ENCODE results near the gene CREB1.
"Not testable (repeated sequence)": the region's sequence is repeated elsewhere in the genome, so short reads cannot be mapped to it uniquely, and the experiment has no call there.

The CREB1 gene

GRCh38 chr2:207629553-207629952 lies 99.8 kb downstream of the CREB1 start:
- TF ChIP-seq CTCF (IDR thresholded peaks at IDR 0.05; ENCODE audit: low read depth, low read length, missing control alignments) = no peak
- H3K4me3 ChIP-seq (ENCODE audit: low read depth, low read length) = no peak overlapping the region
- DNase-seq (ENCODE audit: low read depth) = no peak

DNA sequence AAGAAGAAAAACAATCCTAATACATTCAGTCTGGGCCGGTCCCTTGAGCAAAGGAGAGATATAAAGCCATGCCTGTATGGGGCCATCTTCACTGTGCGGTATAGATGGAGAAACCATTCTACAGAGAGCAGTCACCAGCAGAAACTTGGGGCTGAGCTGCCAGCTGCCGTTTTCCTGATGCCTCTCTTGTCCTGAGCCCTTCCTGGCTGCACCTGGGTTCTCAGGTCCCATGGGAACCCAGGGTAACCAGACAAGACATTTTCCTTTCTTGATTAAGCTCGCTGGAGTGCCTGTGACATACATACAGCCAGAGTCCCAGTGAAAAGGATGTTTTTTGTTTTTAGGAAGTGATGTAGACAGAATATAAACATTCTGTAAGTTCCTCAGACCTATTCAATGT lies 100.7 kb downstream of the CREB1 start:
- no peak for TF ChIP-seq CTCF (IDR thresholded peaks at IDR 0.05; ENCODE audit: low read depth, low read length, missing control alignments)
- no peak for DNase-seq (ENCODE audit: low read depth)
- H3K4me3 ChIP-seq (ENCODE audit: low read depth, low read length) = no peak overlapping the region

DNA sequence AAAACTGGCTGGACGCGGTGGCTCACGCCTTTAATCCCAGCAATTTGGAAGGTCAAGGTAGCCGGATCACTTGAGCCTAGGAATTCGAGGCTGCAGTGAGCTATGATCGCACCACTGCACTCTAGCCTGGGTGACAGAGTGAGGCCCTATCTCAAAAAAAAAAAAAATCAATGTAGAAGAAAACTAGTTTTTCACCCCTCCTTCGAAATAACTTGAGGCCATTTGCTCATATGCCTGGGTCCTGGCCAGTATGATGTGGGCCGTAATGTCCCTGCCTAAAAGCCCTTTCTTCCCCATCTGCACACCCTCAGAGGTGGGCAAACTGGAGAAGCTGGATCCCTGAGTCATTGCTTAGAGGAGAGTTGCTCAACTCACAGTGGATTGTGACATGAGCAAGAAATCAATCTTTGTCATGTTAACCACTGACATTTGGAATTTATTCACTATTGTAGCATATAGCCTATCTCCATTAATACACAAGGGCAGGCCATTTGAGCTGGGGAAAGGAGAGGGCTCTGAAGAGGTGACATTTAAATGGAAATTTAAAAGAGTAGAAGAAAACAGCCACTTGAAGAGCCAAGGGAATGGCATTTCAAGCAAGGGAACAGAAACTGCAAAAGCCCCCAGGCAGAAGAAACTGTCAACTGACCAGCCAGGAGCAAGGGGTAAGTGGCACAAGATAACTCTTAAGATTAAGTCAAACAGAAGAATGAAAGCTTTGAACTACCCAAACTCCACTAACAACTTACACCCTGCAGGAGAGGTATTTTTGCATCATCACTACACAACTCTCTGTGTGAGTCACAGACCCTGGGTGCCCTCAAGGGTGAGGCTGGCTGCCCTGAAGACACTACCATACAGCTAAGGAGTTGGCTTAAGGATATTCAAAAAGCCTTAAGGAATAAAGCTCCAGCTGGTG lies 103.1 kb downstream of the CREB1 start:
- TF ChIP-seq CTCF (IDR thresholded peaks at IDR 0.05; ENCODE audit: low read depth, low read length, missing control alignments) = no peak
- no peak overlapping the region for H3K4me3 ChIP-seq (ENCODE audit: low read depth, low read length)
- DNase-seq (ENCODE audit: low read depth) = no peak

DNA sequence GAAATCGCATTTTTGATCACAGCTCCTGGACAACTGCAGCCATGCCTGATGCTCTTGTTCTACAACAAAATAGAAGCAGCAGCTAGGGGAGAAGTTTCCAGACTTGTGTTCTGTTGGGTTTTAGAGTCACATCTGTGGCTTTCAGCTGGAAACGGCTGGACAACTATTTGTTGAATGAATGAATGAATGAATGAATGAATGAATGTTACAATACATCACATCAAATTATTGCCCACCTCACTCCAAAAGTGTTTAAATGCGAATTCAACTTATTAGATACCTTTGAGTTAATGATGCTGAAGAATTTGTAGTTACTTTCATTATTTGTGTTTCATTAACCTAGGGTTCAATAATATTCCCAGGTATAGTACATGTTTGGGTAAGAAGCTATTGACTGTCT lies 103.9 kb downstream of the CREB1 start:
- no peak for TF ChIP-seq CTCF (IDR thresholded peaks at IDR 0.05; ENCODE audit: low read depth, low read length, missing control alignments)
- H3K4me3 ChIP-seq (ENCODE audit: low read depth, low read length) = no peak overlapping the region
- no peak for DNase-seq (ENCODE audit: low read depth)

DNA sequence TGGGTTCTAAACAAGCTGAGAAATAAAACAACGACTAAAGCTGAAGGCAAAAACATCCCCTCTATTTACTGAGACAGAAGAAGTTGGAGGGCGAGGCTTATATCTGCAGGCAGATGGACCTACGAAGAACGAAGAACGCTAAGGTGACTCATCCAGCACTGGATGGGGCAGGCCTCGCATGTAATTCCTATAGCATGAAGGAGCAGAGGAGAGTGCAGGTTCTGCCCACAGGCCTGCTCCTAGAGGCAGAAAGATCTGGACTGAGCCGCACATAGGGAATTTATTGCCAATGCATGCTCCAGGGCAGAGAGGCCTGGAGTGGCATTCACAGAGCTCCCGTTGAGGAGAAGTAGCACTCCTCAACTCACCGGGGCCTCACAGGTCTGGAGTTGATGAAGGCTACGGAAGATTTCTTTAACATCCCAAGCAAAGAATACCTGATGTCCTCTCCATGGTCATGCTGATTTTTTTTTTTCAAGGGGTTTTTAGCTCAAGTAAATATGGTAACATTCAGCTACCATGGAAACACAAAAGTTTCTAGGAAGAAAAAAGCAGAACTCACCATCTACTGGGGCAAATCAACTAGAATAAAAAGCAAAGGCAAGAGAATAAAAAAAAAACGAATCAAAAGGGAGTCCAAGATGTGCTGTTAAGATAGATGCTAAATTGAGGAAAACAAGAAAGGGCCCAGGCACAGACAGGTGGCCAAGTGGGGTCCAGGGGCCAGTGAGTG lies 105.9 kb downstream of the CREB1 start:
- no peak overlapping the region for H3K4me3 ChIP-seq (ENCODE audit: low read depth, low read length)
- no peak for TF ChIP-seq CTCF (IDR thresholded peaks at IDR 0.05; ENCODE audit: low read depth, low read length, missing control alignments)
- no peak for DNase-seq (ENCODE audit: low read depth)

DNA sequence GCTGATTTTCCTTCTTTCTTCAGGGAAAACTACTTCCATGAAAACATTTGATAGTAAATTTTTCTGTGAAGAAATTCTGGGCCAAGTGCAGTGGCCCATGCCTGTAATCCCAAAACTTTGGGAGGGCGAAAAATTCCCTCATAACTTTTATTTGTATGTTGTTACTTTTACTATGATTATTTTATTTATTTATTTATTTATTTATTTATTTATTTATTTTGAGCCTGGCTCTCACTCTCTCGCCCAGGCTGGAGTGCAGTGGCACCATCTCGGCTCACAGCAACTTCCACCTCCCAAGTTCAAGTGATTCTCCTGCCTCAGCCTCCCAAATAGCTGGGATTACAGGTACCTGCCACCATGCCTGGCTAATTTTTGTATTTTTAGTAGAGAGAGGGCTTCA lies 109.5 kb downstream of the CREB1 start:
- DNase-seq (ENCODE audit: low read depth); H3K4me3 ChIP-seq (ENCODE audit: low read depth, low read length): not testable (repeated sequence)

DNA sequence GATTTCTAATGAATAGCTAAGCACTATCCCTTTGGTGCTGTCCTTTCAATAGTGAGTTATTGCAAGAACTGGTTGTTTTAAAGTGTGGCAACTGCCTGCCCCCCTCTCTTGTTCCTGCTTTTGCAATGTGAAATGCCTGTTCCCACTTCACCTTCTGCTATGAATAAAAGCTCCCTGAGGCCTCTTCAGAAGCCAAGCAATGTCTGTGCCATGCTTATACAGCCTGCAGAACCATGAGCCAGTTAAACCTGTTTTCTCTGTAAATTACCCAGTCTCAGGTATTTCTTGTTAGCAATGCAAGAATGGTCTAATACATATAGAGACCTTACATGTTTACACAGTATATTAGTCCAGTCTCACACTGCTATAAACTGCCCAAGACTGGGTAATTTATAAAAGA lies 110.4 kb downstream of the CREB1 start:
- DNase-seq (ENCODE audit: low read depth) = no peak
- no peak overlapping the region for H3K4me3 ChIP-seq (ENCODE audit: low read depth, low read length)
- no peak for TF ChIP-seq CTCF (IDR thresholded peaks at IDR 0.05; ENCODE audit: low read depth, low read length, missing control alignments)

Data from GM12864 (cell line).